Measurements from ENCODE around the gene GPR183. TPM values are rescaled to one million over a fixed set of nuclear protein-coding genes. Genes with fewer than 3 reads are reported as not detected.
"Not testable (repeated sequence)": the region's sequence is repeated elsewhere in the genome, so short reads cannot be mapped to it uniquely, and the experiment has no call there.

Gene GPR183
- total and polyA plus RNA-seq, 5 experiments from 2014 or later, result 8.4 to 35.5 (median 10.4) TPM

- peaks cover 25 to 44% (median 29%) of the 10 kb centered on the region in 3 donors for H3K36me3 Mint-ChIP-seq
- POLR2A ChIA-PET, result interaction anchor here (0.6 to 7.9 kb wide), 9 partner anchors 9 to 52 kb away, joined by 3 to 231 read pairs (median 3); partner anchors contain the start of gene UBAC2
- ATAC-seq (no peak), DNase-seq (no peak)
- H3K9me3 Mint-ChIP-seq, result no peaks in the 10 kb centered on the region
- peak overlapping the region; percentile 80 to 96 (median 86) for H3K4me3 Mint-ChIP-seq
- peak overlapping the region; percentile 36 to 99 (median 86) for H3K27ac Mint-ChIP-seq
- peaks cover 36 to 80% (median 66%) of the 10 kb centered on the region in 4 donors for H3K4me1 Mint-ChIP-seq
- no peaks in the 10 kb centered on the region for H3K27me3 Mint-ChIP-seq
These were observed 51.9 kb downstream of the GPR183 start for GRCh38 chr13:99255271-99255670.

- H3K27ac Mint-ChIP-seq, result peak overlapping the region; percentile 36 to 99 (median 86)
- peaks cover 25 to 47% (median 31%) of the 10 kb centered on the region in 3 donors for H3K36me3 Mint-ChIP-seq
- H3K27me3 Mint-ChIP-seq, result no peaks in the 10 kb centered on the region
- H3K4me3 Mint-ChIP-seq, result peak overlapping the region; percentile 80 to 96 (median 86)
- ATAC-seq (no peak), DNase-seq (no peak)
- H3K4me1 Mint-ChIP-seq, result peaks cover 32 to 80% (median 66%) of the 10 kb centered on the region in 4 donors
- H3K9me3 Mint-ChIP-seq, result no peaks in the 10 kb centered on the region
- POLR2A ChIA-PET, result interaction anchor here (0.6 to 7.9 kb wide), 6 partner anchors 8 to 52 kb away, joined by 3 to 231 read pairs (median 3); partner anchors contain the start of gene UBAC2
These were observed 52.4 kb downstream of the GPR183 start for GRCh38 chr13:99254830-99255229.

GRCh38 chr13:99251921-99252320 is 55.3 kb downstream of the GPR183 start:
- H3K27me3 Mint-ChIP-seq, result no peaks in the 10 kb centered on the region
- ATAC-seq, result no peak
- DNase-seq, result no peak
- H3K9me3 Mint-ChIP-seq, result no peaks in the 10 kb centered on the region
- peak overlapping the region in 7 of 10 donors; percentile 2 to 58 (median 35) for H3K4me3 Mint-ChIP-seq
- H3K4me1 Mint-ChIP-seq, result peaks cover 34 to 76% (median 65%) of the 10 kb centered on the region in 4 donors
- peak overlapping the region; percentile 76 to 93 (median 88) for H3K27ac Mint-ChIP-seq
- POLR2A ChIA-PET, result interaction anchor here (0.8 to 2.3 kb wide), 9 partner anchors 15 to 52 kb away, joined by 3 to 11 read pairs (median 5); partner anchors contain the start of gene UBAC2
- H3K36me3 Mint-ChIP-seq, result peaks cover 25 to 70% (median 42%) of the 10 kb centered on the region in 3 donors

- DNase-seq, result no peak
These were observed 56.0 kb downstream of the GPR183 start for GRCh38 chr13:99250982-99251825.

GRCh38 chr13:99249606-99250005 is 57.6 kb downstream of the GPR183 start:
- Mint-ChIP-seq H3K4me3 (peak overlapping the region in 1 of 10 donors; percentile 9), H3K36me3 (peaks cover 12 to 71% (median 31%) of the 10 kb centered on the region in 3 donors), H3K27ac (peak overlapping the region; percentile 13 to 88 (median 67)), H3K4me1 (peaks cover 23 to 62% (median 57%) of the 10 kb centered on the region in 4 donors)
- DNase-seq, ATAC-seq, H3K9me3 Mint-ChIP-seq, H3K27me3 Mint-ChIP-seq: not testable (repeated sequence)
- POLR2A ChIA-PET, result interaction anchor here (0.6 to 1.2 kb wide), 2 partner anchors 15 to 26 kb away, joined by 3 to 5 read pairs; no protein-coding TSS in a partner anchor

More at GRCh38 chr13:99250982-99251825, 56.0 kb downstream of the GPR183 start:
- peaks cover 21 to 71% (median 41%) of the 10 kb centered on the region in 3 donors for H3K36me3 Mint-ChIP-seq
- H3K9me3 Mint-ChIP-seq, result no peaks in the 10 kb centered on the region
- peak overlapping the region in 6 of 10 donors; percentile 8 to 62 (median 36) for H3K4me3 Mint-ChIP-seq
- peaks cover 34 to 72% (median 64%) of the 10 kb centered on the region in 4 donors for H3K4me1 Mint-ChIP-seq
- POLR2A ChIA-PET, result interaction anchor here (0.5 to 2.3 kb wide), 9 partner anchors 14 to 51 kb away, joined by 3 to 11 read pairs (median 5); partner anchors contain the start of gene UBAC2
- H3K27ac Mint-ChIP-seq, result peak overlapping the region; percentile 76 to 93 (median 88)
- H3K27me3 Mint-ChIP-seq, result no peaks in the 10 kb centered on the region
- no peak for ATAC-seq

GRCh38 chr13:99249178-99249577 is 58.0 kb downstream of the GPR183 start:
- peaks cover 10 to 70% (median 30%) of the 10 kb centered on the region in 3 donors for H3K36me3 Mint-ChIP-seq
- not testable (repeated sequence) for ATAC-seq, DNase-seq, H3K9me3 Mint-ChIP-seq, H3K27me3 Mint-ChIP-seq
- peak overlapping the region in 1 of 10 donors; percentile 9 for H3K4me3 Mint-ChIP-seq
- peaks cover 23 to 60% (median 56%) of the 10 kb centered on the region in 4 donors for H3K4me1 Mint-ChIP-seq
- POLR2A ChIA-PET, result interaction anchor here (1.2 kb wide), 1 partner anchor 15 kb away, joined by 3 read pairs; no protein-coding TSS in a partner anchor
- peak overlapping the region in 7 of 10 donors; percentile 33 to 88 (median 74) for H3K27ac Mint-ChIP-seq

GRCh38 chr13:99246100-99246499 is 61.1 kb downstream of the GPR183 start:
- H3K9me3 Mint-ChIP-seq, result no peaks in the 10 kb centered on the region
- ATAC-seq (no peak), DNase-seq (no peak)
- H3K4me1 Mint-ChIP-seq, result peaks cover 12 to 45% (median 41%) of the 10 kb centered on the region in 4 donors
- H3K27me3 Mint-ChIP-seq, result no peaks in the 10 kb centered on the region
- peaks cover 9 to 74% (median 28%) of the 10 kb centered on the region in 3 donors for H3K36me3 Mint-ChIP-seq
- POLR2A ChIA-PET, result no interaction called here
- peak overlapping the region in 7 of 10 donors; percentile 17 to 81 (median 62) for H3K27ac Mint-ChIP-seq
- H3K4me3 Mint-ChIP-seq, result no peak overlapping the region

Small RNAs within 50 kb of the gene (microRNA-seq; reads per million reads assigned to microRNA genes)
- not detected for gene MIR623 (ENCODE audit: borderline microRNAs expressed)

Other genes starting within 250 kb of the GPR183 start
- gene UBAC2, start 106.5 kb downstream of the GPR183 start, total RNA-seq, result 100 to 1,000 TPM; 105 to 108 TPM
- gene UBAC2, start 106.5 kb downstream of the GPR183 start, polyA plus RNA-seq, result 100 to 1,000 TPM; 160 to 178 (median 173) TPM
- 10 to 100 TPM; 31.1 to 31.3 TPM for gene GPR18, start 49.0 kb downstream of the GPR183 start, total RNA-seq
- 10 to 100 TPM; 22.2 to 37.0 (median 26.1) TPM for gene GPR18, start 49.0 kb downstream of the GPR183 start, polyA plus RNA-seq
- gene TM9SF2, start 194.1 kb upstream of the GPR183 start, total RNA-seq, result 10 to 100 TPM; 45.5 to 50.5 TPM
- 10 to 100 TPM; 41.5 to 57.4 (median 50.2) TPM for gene TM9SF2, start 194.1 kb upstream of the GPR183 start, polyA plus RNA-seq